Thyroid gland (tissue), 4 donors: ENCODE data around the gene RAB6A.

Experiments
- CTCF ChIP-seq, 6 experiments: fragments of 200-600 bp in 3 of 6; fragments of 450-650 bp in 3 of 6; sonication (generic) in 3 of 6; IDR thresholded peaks; one replicate each; pipeline ENCODE4 v1.5.1; 2016 to 2019; ENCODE audit warnings: antibody characterized with exemption in 6 of 6, mild to moderate bottlenecking in 2 of 6, inconsistent platforms in 1 of 6, moderate library complexity in 1 of 6
- POLR2A ChIP-seq, 2 donors: fragments of 450-650 bp; IDR thresholded peaks; one replicate each; pipeline ENCODE4 v1.6.1; 2017; ENCODE audit warnings: antibody characterized with exemption in 2 of 2, mild to moderate bottlenecking in 2 of 2, moderate library complexity in 1 of 2

GRCh38 chr11:73653996-73654395, 106.9 kb downstream of the RAB6A start:
- TF ChIP-seq CTCF (IDR thresholded peaks at IDR 0.05), result no peak
- no peak for TF ChIP-seq POLR2A (IDR thresholded peaks at IDR 0.05)
